Right forelimb (tissue), 1 donor: ENCODE results near the gene HNRNPCL1.
"Not testable (repeated sequence)": the region's sequence is repeated elsewhere in the genome, so short reads cannot be mapped to it uniquely, and the experiment has no call there.

Experiments used
- DNase-seq: peaks from one replicate; pipeline ENCODE4 v3.0.0-alpha.2; 2018

Gene HNRNPCL1

DNA sequence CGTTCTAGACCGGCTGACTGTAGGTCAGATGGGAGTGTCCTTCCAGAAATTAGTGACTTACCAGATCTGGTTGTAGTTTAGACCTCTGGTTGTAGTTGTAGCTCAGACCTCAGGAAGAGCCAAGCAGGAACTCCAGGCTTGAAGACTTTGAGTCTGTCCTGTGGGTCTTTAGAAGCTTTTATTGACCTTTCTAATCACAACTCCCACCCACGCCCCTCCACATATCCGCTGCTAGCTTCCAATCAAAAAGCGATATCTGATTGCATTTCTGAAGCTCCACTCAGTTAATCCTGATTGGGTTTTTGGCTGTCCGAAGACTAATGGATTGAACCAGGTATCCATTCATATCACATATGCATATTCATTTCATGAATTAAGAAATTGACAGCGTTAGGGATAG, at the start of gene HNRNPCL1:
Gene HNRNPCL1, minus strand, starts transcription at position 101 of the 400 bp plus-strand sequence. CDS start 431 bp downstream, outside the sequence.
- not testable (repeated sequence) for DNase-seq

DNA sequence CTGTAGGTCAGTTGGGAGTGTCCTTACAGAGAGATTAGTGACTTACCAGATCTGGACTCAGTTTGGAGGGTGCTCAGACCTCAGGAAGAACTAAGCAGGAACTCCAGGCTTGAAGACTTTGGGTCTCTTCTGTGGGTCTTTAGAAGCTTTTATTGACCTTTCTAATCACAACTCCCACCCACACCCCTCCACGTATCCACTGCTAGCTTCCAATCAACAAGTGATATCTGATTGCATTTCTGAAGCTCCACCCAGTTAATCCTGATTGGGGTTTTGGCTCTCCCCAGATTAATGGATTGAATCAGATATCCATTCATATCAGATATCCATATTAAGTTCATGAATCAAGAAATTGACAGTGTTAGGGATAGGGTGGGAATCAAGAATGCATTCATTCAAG, 49.6 kb upstream of the HNRNPCL1 start, which contains the start of gene PRAMEF10:
Gene PRAMEF10, minus strand, starts transcription at position 101 of the 400 bp plus-strand sequence. CDS start 2,423 bp downstream, outside the sequence.
- not testable (repeated sequence) for DNase-seq

DNA sequence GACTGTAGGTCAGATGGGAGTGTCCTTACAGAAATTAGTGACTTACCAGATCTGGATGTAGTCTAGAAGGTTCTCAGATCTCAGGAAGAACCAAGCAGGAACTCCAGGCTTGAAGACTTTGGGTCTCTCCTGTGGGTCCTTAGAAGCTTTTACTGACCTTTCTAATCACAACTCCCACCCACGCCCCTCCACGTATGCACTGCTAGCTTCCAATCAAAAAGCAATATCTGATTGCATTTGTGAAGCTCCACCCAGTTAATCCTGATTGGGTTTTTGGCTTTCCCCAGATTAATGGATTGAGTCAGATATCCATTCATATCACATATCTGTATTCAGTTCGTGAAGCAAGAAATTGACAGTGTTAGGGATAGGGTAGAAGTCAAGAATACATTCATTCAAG, 37.6 kb upstream of the HNRNPCL1 start, which contains the start of gene PRAMEF4:
Gene PRAMEF4, minus strand, starts transcription at position 101 of the 400 bp plus-strand sequence. CDS start 2,807 bp downstream, outside the sequence.
- not testable (repeated sequence) for DNase-seq

DNA sequence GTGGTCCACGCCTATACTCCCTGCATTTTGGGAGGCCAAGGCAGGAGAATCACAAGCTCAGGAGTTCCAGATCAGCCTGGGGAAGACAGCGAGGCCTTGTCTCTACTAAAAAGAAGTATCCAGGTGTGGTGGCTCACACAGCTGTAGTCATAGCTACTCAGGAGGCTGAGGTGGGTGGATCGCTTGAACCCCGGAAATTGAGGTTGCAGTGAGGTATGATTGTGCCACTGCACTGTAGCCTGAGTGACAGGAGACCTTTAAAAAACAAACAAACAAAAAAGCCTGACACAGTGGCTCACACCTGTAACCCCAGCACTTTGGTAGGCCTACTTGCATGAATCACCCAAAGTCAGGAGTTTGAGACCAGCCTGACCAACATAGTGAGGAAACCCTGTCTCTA, 29.9 kb upstream of the HNRNPCL1 start:
- DNase-seq: not testable (repeated sequence)

DNA sequence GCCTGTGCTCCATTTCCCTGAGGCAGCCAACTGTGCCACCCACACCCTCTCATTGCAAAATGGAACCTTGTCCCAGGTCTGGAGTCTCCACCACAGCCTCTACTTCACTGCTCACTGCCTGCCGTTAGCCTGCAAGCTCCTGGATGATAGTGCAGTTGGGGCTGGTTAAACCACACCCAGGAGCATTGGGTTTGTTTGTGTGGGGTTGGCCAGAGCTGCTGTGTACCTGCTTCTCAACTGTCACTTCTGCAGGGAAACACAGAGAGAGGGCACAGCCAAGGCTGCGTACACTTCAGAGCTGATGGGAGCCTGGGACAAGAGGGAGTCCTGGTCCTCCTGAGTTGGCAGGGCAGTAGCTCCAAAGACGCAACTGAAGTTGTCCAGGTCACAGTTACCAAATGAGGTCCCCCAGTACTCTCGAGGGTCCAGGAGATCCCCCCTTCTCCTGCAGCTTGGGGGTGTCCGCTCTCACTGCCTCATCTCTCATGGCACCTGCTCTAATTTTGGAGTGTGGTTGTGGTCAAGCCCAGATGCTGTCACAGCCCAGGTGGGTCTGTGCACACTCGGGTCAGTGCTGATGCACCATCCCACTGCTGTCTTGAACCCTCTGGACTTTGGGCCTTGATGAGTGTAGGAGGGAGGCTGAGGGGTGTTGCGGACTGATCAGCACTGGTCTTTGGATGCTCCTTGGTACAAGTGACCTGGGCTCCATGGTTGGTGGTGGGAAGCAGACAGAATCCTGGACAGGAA, 14.8 kb upstream of the HNRNPCL1 start:
- not testable (repeated sequence) for DNase-seq

DNA sequence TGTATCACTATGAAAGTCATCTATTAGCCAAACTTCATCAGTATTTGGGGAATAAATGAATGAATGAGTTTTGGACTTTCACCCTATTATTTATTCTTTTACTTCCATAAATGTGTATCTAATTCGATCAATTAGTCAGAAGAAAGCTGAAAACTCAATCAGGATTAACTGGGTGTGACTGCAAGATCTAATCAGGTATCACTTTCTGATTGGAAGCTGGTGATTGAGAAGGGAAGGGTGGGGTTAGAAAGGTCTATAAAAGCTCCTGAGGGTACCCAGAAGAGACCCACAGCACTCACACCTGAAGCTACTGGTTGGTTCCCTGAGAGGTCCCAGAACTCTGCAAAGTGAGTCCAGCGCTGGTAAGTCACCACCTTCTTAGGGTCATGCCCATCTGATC, 8.3 kb upstream of the HNRNPCL1 start, which contains the start of gene PRAMEF2:
Gene PRAMEF2, plus strand, starts transcription at position 301 of the 400 bp plus-strand sequence. CDS start 1,924 bp downstream, outside the sequence.
- not testable (repeated sequence) for DNase-seq

DNA sequence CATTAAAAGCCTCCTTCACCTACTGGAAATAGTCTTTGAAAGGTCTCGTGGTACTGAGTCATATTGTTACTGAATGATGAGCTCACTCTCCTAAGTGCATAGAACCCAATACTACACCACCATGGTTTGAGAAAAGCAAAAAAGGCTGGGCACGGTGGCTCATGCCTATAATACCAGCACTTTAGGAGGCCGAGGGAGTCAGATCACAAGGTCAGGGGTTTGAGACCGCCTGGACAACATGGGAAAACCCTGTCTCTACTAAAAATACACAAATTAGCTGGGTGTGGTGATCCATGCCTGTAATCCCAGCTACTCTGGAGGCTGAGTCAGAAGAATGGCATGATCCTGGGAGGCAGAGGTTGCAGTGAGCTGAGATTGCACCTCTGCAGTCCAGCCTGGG, 3.3 kb upstream of the HNRNPCL1 start:
- DNase-seq: no peak

DNA sequence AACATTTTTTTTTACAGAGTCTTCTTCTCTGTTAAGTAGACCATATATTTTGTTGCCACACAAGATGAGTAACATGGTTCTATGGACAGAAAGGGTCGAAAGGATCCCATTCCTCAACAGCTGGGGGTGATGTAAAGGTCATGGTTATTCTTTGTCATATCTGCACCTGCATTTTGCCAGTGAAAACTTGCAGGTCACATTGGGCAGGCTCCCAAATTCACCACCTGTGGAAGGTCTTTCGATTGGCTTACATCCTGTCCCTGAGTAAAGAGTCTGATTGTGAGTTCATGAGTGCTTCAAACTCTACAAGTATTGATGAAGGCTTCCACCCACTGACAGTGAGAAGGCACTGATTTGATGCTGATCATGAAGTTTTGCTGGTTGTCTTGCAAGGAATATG, 15.3 kb downstream of the HNRNPCL1 start:
- not testable (repeated sequence) for DNase-seq

DNA sequence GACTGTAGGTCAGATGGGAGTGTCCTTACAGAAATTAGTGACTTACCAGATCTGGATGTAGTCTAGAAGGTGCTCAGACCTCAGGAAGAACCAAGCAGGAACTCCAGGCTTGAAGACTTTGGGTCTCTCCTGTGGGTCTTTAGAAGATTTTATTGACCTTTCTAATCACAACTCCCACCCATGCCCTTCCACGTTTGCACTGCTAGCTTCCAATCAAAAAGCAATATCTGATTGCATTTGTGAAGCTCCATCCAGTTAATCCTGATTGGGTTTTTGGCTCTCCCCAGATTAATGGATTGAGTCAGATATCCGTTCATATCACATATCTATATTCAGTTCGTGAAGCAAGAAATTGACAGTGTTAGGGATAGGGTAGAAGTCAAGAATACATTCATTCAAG, 17.2 kb downstream of the HNRNPCL1 start, which contains the start of gene PRAMEF11:
Gene PRAMEF11, minus strand, starts transcription at position 101 of the 400 bp plus-strand sequence. CDS start 2,621 bp downstream, outside the sequence.
- DNase-seq: not testable (repeated sequence)

DNA sequence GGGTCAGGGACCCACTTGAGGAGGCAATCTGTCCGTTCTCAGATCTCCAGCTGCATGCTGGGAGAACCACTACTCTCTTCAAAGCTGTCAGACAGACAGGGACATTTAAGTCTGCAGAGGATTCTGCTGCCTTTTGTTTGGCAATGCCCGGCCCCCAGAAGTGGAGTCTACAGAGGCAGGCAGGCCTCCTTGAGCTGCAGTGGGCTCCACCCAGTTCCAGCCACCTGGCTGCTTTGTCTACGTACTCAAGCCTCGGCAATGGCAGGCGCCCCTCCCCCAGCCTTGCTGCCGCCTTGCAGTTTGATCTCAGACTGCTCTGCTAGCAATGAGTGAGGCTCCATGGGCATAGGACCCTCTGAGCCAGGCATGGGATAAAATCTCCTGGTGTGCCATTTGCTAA, 29.5 kb downstream of the HNRNPCL1 start:
- not testable (repeated sequence) for DNase-seq

DNA sequence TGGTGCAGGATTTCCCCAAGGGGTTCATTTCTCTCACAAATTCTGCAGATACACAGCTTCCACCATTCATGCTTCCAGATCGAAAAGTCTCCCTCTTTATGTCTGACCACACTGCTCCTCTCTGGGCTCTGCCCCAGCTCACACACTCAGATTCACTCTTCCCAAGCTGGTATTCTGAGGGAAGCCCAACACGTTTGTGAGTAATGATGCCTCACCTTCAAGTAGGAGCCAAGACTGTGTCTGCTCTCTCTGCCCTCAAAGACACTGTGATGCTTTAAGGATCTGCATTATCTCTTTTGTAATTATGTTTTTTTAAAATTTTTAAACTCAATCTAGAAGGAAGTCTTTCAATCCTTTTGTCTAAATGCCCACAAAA, 37.1 kb downstream of the HNRNPCL1 start:
- DNase-seq: no peak

DNA sequence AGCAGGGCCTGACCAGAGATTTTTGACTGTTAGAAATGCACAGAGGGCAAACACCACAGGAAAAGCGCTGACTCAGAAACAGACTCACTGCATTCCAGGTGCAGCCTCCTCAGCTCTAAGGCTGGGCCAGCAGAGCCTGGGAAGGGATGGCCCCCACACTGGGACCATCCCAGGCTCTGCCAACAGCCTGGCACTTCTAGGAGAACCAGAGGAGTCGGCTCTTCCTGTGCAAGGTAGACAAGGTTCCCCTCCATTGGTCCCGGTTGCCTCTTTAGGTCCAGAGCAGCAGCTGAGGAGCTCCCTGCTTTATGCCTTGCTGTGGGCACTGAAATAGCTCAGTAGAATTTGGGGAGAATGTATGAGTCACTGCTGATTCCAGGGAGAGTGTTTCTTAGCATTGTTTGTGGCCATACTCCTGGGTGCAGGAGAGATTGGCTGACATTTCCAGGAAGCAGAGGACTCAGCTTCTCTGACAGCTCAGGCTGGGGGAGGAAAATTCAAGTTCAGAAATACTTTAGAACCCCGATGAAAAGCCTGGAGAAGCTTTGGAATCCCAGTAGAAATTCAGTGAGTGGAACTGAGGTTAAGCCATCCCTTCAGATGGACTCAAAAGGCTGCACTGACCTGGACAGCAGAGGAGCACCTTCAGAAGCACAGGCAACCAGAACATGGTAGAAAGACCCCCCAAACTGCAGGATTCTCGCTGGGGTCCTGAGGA, 37.7 kb downstream of the HNRNPCL1 start:
- no peak for DNase-seq

DNA sequence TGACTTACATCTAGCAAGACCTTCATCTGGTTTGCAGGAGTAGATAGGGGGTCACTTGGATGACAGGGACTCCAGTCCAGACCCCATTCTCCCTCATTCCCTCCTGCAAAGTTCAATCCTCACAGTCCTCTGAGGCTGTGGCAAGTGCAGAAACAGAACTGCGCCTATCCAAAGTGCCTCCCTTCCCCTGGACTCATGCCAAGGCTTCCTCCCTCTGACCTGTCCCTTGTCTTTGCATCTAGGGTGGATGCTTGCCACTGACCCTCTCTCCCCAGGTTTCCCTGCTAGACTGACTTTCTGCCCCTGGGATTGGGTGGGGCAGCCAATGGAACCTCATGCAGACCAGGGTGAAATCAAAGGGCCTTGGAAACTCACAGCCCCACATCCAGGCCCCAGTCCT, 38.6 kb downstream of the HNRNPCL1 start:
- DNase-seq: no peak

DNA sequence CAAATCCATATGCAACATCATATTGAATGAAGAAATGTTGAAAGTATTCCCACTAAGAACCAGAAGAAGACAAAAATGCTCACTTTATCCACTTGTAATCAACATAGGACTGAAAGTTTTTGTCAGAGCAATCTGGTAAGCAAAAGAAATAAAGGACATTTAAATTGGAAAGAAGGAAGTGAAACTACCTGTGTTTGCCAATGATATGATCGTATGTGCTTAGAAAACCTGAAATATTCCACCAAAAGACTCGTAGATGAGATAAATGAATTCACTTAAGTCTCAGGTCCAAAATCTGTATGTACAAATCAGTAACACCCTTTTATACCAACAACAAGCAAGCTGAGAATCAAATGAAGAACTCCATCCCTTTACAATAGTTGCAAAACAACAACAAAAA, 48.8 kb downstream of the HNRNPCL1 start:
- DNase-seq: no peak

DNA sequence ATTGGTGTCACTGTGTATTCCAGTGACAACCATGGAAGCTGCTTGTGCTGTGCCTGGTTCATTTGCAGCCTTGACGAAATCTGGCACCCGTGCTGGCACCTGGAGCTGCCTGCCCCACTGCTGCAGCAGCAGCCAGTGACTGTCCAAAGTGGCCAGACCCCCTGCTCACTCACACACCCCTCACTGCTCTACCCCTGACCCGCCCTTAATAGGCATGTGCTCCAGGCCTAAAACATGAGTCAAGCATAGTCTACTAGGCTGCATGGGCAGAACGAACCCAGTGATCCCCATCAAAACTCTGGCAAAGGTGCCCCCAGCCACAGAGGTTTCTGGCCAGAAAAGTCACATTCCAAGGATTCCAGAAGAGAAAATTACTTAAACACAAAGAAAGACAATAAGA, 49.6 kb downstream of the HNRNPCL1 start:
- DNase-seq: no peak
